GM12878 (cell line): Measurements from ENCODE around the gene STK32B. TPM values are rescaled to one million over a fixed set of nuclear protein-coding genes. Genes with fewer than 3 reads are reported as not detected.

Experiments
- CREM ChIP-seq: IDR thresholded peaks from 2 replicates; pipeline ENCODE4 v1.6.1; 2014; ENCODE audit warnings: antibody characterized with exemption, low read depth
- GATAD2B ChIP-seq: fragments of 450-650 bp; conservative IDR thresholded peaks from 2 replicates; pipeline ENCODE4 v1.6.1; 2017; ENCODE audit warnings: low read depth, mild to moderate bottlenecking, moderate library complexity
- MEF2B ChIP-seq: fragments of 450-650 bp; IDR thresholded peaks from 2 replicates; pipeline ENCODE4 v1.6.1; 2018; ENCODE audit warnings: mild to moderate bottlenecking, moderate library complexity; ENCODE audit not compliant: partially characterized antibody, poor library complexity, severe bottlenecking
- RELA ChIP-seq: fragments of 450-650 bp; IDR thresholded peaks from 2 replicates; pipeline ENCODE4 v1.8.0; 2014; ENCODE audit warnings: borderline replicate concordance; ENCODE audit not compliant: partially characterized antibody
- TBL1XR1 ChIP-seq: IDR thresholded peaks from 2 replicates; pipeline ENCODE4 v1.6.1; 2012; ENCODE audit warnings: low read depth, low read length, improper control_type of control experiment
- ZBTB11 ChIP-seq: fragments of 450-650 bp; formaldehyde crosslinking; IDR thresholded peaks from 2 replicates; pipeline ENCODE4 v1.5.0; 2022; ENCODE audit warnings: mild to moderate bottlenecking, missing genetic modification characterization
- ZNF217 ChIP-seq: fragments of 450-650 bp; IDR thresholded peaks from 2 replicates; pipeline ENCODE4 v1.6.1; 2017; ENCODE audit warnings: antibody characterized with exemption, mild to moderate bottlenecking
- ZNF24 ChIP-seq: fragments of 450-650 bp; IDR thresholded peaks from 2 replicates; pipeline ENCODE4 v1.6.1; 2017; ENCODE audit warnings: antibody characterized with exemption, mild to moderate bottlenecking
- ZNF687 ChIP-seq: fragments of 450-650 bp; IDR thresholded peaks from 2 replicates; pipeline ENCODE4 v1.6.1; 2017; ENCODE audit warnings: mild to moderate bottlenecking, moderate library complexity
- polyA plus RNA-seq, 11 experiments: library from polyadenylated mRNA; depleted of rRNA in 4 of 11; unstranded in 6 of 11; stranded (reverse) in 5 of 11; fragments of >200 nt; fragmentation: Nextera tagmentation in 4 of 11; fragmentation: Illumina TruSeq in 1 of 11; extraction: Ambion mirVana in 4 of 11; extraction: Trizol in 1 of 11; gene quantifications; 1 replicate in 1 of 11; 2 replicates in 10 of 11; pipeline versions ENCODE4 v1.2.1 to v1.2.3, GENCODE V29; 2011 to 2016; ENCODE audit warnings: inconsistent platforms in 2 of 11, missing spikeins in 2 of 11, low read depth in 1 of 11
- total RNA-seq, 4 experiments: library from RNA; depleted of rRNA in 3 of 4; stranded (reverse); fragments of >200 nt in 3 of 4; fragmentation: Illumina TruSeq in 1 of 4; extraction: Trizol in 1 of 4; gene quantifications; 2 replicates each; pipeline versions ENCODE4 v1.2.1 to v1.2.3, GENCODE V29; 2013 to 2021
- TF ChIP-seq, protein P1 (sequence below): fragments of 450-650 bp; IDR thresholded peaks from 2 replicates; pipeline ENCODE4 v1.6.1; 2017; ENCODE audit warnings: borderline replicate concordance
- TF ChIP-seq, protein P2 (sequence below): IDR thresholded peaks from 2 replicates; pipeline ENCODE4 v1.6.1; 2012; ENCODE audit warnings: low read length, inconsistent platforms

The STK32B gene
- total and polyA plus RNA-seq, 10 of the 15 experiments (the other 5 are each of a cell fraction or from before 2014, with no cell fraction given): 0.04 to 0.12 (median 0.08) TPM; not detected in 7

GRCh38 chr4:5283837-5284236, 232.6 kb downstream of the STK32B start (continued):
- no peak for TF ChIP-seq ZNF24
- TF ChIP-seq, protein P1, sequence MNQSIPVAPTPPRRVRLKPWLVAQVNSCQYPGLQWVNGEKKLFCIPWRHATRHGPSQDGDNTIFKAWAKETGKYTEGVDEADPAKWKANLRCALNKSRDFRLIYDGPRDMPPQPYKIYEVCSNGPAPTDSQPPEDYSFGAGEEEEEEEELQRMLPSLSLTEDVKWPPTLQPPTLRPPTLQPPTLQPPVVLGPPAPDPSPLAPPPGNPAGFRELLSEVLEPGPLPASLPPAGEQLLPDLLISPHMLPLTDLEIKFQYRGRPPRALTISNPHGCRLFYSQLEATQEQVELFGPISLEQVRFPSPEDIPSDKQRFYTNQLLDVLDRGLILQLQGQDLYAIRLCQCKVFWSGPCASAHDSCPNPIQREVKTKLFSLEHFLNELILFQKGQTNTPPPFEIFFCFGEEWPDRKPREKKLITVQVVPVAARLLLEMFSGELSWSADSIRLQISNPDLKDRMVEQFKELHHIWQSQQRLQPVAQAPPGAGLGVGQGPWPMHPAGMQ: no peak
- TF ChIP-seq RELA: no peak
- TF ChIP-seq ZNF217: no peak
- no peak for TF ChIP-seq ZNF687
- TF ChIP-seq GATAD2B: no peak
- TF ChIP-seq TBL1XR1: no peak
- no peak for TF ChIP-seq MEF2B
- no peak for TF ChIP-seq CREM
- TF ChIP-seq, protein P2, sequence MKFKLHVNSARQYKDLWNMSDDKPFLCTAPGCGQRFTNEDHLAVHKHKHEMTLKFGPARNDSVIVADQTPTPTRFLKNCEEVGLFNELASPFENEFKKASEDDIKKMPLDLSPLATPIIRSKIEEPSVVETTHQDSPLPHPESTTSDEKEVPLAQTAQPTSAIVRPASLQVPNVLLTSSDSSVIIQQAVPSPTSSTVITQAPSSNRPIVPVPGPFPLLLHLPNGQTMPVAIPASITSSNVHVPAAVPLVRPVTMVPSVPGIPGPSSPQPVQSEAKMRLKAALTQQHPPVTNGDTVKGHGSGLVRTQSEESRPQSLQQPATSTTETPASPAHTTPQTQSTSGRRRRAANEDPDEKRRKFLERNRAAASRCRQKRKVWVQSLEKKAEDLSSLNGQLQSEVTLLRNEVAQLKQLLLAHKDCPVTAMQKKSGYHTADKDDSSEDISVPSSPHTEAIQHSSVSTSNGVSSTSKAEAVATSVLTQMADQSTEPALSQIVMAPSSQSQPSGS: no peak
- no peak for TF ChIP-seq ZBTB11 (CRISPR knock-in tag)
